ENCODE measurements around the gene DDTL.

Gene DDTL

DNA sequence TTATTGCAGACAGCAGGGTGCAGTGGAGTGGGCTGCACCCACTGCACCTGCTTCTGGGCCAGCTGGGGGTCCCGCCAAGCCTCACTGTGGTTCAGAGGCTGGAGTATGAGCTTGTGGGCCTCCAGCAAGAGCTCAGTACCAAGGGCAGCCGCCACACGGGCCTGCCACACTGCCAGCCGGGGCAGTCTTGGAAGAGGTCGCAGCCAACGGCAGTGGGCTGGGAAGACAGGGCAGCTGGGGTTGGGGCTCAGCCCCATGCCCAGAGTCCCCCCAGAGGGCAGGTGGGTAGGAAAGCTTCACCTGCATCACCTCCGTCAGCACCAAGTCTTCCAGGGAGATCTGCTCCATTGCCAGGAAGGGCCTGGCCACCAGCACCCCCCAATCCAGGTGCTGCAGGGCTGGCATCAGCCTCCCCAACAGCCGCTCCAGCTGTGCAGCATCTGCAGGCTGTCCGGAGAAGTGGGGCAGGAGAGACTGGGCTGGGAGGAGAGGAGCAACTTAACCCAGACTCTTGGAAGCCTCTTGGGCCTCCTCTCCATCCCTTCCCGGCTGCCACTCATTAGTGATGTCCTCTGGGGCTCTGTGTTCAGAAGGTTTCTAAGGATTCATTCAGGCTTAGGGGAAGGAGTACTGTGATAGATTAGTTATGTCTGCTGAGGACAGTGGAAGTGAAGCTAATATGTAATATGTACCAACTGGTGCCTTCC, 39.7 kb downstream of the DDTL start:
- no peak for DNase-seq (ENCODE audit: low read depth, low spot score)

DNA sequence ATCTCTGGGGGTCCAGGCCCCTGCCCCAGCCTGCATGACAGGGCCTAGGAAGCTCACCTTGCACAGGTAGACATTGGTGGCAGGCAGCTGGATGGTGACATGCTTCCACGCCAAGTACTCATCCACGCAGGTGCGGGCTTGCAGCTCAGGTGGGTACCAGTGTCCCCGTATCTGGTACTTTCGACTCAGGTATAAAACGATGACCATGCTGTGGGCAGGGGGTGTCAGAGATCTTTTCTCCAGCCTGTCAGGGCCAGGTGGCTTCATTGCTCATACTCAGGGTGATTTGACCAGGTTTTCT, 40.2 kb downstream of the DDTL start:
- DNase-seq (ENCODE audit: low read depth, low spot score), result no peak

DNA sequence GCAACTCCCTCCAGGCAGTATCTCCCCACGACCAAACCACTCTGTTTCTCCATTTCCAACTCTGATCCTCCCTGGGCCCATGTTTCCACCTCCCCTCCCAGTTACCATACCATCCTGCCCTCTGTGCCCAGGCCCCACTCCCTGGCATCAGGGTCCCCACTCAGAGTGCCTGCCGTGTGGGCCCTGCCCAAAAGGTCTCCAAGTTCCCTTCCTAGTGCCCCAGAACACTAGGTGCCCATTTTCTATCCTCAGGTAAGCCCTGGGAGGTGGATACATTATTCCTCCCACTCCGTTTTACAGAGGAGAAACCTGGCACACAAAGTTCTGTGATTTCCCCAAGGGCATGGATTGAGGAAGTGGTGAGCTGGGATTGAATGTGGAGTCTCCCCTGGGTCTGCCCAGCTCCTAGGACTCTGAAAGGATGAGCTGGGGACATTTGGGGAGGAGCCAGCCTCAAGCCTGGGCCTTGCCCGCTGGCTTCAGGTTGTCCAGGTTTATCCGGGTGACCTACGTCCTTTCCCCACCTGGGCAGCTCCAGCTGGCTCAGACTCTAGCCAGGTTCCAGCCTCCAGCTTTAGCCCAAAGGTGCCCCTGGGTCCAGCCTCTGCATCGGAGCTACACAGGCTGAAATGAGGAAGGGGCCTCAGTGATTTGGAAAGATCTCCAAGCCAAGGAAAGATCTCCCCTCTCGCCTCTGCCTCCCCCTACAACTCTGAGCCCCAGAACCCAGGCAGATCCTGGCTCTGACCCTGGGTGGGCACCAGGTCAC, 40.7 kb downstream of the DDTL start:
- no peak for DNase-seq (ENCODE audit: low read depth, low spot score)

DNA sequence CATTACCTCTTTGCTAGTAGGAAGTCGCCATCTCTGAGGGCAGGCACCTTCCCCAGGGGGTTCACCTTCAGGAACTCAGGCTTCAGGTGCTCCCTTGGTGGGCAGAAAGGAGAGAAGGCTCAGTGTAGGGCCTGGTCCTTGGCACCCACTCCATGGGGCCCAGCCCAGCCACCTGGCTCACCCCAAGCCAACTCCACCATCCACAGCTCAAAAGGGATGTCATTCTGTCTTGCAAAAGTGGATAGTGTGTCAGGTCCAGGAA, 41.3 kb downstream of the DDTL start:
- no peak for DNase-seq (ENCODE audit: low read depth, low spot score)

DNA sequence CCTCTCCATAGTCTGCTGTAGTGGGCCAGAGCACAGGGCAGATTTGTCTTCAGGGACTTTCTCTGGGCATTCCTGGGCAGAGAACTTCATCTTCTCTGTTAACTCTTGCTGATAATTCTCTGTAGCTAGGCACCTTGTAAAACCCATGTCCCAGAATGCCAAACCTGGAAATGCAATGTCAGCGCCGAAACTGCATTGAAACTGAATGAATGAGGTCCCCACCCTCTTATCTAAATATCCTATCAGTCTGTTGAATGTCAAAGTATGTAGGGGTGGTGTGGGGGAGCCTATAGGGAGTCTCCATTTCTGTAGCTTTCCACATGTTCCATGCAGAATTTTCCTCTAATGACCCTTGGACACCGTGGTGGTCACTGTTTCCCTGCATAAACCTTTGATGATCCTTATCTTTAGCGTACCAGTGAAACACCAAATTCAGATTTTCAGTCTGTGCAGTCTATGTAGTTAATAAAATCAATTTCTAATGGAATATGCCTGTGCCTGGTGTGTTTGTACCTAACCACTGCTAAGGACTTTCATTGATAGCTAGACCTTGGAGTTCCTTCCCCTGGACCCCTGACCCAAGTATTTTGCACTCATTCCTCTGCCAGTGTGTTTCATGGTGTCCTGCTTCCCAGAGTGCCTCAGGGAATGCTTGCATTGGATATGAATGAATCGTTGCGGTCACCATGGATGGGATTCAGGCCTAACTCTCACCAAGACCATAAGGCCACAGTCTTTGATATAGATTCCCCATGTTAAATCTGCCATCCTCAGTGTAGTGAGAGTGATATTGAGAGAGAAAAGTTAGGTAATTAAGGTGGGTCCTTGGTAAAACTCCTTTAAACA, 41.9 kb downstream of the DDTL start:
- DNase-seq (ENCODE audit: low read depth, low spot score), result no peak

DNA sequence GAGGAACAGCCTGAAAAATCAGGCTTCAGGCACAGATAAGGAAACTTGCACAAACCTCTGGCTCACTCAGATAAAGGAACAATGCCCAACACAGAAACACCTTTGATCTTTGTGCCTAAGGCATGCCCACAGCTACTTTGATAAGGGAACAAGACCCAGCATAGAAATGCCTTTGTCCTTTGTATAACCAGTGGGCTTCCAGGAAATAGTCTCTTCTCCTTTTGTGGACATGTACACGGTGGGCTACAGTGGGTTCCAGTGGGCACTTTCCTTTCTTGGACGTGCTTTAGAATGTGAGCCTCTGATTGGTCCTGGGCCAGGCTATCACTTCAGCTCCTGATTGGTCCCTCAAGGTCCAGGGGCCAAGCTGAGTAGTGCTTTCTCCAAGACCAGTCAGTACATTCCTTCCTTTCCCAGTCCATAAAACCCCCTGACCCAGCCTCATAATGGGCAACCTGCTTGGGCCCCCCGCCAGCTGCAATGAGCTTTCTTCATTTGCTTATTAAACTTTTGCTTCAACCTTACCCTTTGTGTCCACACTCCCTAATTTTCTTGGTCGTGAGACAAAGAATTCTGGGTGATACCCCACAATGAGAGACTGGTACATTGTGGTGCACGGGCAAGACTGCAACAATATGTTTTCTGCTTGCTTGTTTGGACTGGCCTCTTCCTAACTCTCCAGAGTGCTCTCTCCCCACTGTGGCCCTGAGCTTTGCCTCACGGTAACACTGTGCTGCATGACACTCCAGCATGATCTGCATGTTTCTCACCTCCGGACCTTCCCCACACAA, 42.7 kb downstream of the DDTL start:
- DNase-seq (ENCODE audit: low read depth, low spot score), result no peak

DNA sequence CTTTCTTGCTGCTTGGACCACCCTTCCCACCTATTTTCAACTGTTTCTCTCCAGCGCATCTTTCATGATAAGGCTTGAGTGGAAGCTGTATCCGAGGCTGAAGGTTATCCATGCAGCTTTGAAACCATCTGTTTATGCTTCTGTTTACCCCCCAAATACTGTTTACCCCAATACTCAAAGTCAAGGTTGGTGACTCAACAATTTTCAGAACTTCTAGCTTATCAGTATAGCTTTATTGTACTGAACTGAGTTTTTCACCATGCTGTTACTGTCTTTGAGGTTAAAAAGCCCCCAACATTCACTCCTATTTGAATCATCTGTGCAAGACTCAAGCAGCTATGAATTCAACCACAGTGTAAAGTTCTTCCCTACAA, 43.3 kb downstream of the DDTL start:
- no peak for DNase-seq (ENCODE audit: low read depth, low spot score)

DNA sequence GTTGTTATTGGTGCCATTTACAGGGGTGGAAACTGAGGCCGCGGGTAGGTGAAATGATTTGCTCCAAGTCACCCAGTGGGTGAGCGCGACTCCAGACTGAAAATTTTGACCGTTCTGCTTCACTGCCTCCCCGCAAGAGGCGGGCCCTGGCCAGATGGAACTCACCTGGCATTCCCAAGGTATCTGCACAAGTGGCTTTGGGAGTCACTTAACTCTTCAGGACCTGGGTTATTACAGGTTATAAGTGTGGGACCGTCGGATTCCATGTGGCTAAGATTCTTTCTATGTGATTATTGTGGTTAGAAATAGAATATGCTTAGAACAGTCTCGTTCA, 45.0 kb downstream of the DDTL start:
- no peak for DNase-seq (ENCODE audit: low read depth, low spot score)

DNA sequence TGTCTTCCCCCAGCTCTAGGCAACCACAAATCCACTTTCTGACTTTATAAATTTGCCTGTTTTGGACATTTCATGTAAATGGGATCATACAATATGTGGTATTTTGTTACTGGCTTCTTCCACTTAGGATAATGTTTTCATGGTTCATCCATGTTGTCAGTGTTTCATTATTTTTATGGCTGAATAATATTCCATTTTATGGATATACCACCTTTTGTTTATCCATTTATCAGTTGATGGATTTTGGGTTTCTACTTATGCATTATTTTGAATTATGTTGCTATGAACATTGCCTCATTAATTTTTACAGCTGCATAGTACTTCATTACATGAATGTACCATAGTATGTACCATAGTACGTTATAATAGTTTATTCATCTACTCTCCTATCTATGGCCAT, 49.5 kb downstream of the DDTL start:
- no peak for DNase-seq (ENCODE audit: low read depth, low spot score)

DNA sequence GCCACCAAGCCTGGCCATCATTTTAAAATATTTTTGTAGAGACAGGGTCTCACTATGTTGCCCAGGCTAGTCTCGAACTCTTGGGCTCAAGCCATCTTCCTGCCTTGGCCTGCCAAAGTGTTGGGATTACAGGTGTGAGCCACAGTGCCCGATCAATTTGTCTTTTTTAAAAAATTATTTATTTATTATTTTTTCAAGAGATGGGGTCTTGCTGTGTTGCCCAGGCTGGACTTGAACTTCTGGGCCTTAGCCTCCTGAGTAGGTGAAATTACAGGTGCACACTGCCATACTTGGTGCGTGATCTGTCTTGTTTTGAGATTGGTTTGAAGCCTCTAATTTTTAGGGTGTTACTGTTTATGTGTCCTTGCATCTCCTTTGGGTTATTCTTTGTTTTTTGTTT, 54.6 kb downstream of the DDTL start:
- DNase-seq (ENCODE audit: low read depth, low spot score), result no peak

Measured in smooth muscle cell of the brain vasculature (primary cell).